SK-N-SH (cell line): ENCODE data around the gene RNF214. TPM values are rescaled to one million over a fixed set of nuclear protein-coding genes. Genes with fewer than 3 reads are reported as not detected.
"Not testable (repeated sequence)": the region's sequence is repeated elsewhere in the genome, so short reads cannot be mapped to it uniquely, and the experiment has no call there.

Source experiments
- CTCF ChIA-PET: fragments of 300-600, 350-600 bp; formaldehyde crosslinking; extraction: SDS; loops from one replicate; lab custom pipeline; 2021; lab: Yijun Ruan, JAX
- POLR2A ChIA-PET: fragments of 350-600 bp; sonication (Branson Sonifier 250); formaldehyde crosslinking; extraction: SDS; loops from one replicate; lab custom pipeline; 2020; ENCODE audit warnings: antibody characterized with exemption, inconsistent platforms; lab: Yijun Ruan, JAX
- DNase-seq: peaks from one replicate; pipeline ENCODE4 v3.0.0; 2012
- H2AFZ ChIP-seq: fragments of 200-600 bp; sonication (generic); 2 replicates; pipeline ENCODE4 v1.8.1; 2016; ENCODE audit warnings: antibody characterized with exemption, mild to moderate bottlenecking, low read depth
- H3F3A ChIP-seq: fragments of 200-600 bp; sonication (generic); replicated peaks from 2 replicates; pipeline ENCODE3; 2016; ENCODE audit warnings: antibody characterized with exemption, mild to moderate bottlenecking; ENCODE audit not compliant: insufficient read depth
- H3K27ac ChIP-seq, 2 experiments: fragments of 200-500 bp in 1 of 2; fragments of 200-600 bp in 1 of 2; sonication (Bioruptor generic) in 1 of 2; sonication (generic), shearing (Covaris generic) in 1 of 2; 2 replicates each; pipeline versions ENCODE4 v1.5.1 to v1.6.1; 2014 to 2016; ENCODE audit warnings: low read depth in 2 of 2, inconsistent platforms in 1 of 2, low read length in 1 of 2, mild to moderate bottlenecking in 1 of 2, mixed read lengths in 1 of 2
- H3K27me3 ChIP-seq: fragments of 200-600 bp; sonication (generic), shearing (Covaris generic); 2 replicates; pipeline ENCODE4 v1.6.1; 2016; ENCODE audit warnings: mixed run types; ENCODE audit not compliant: insufficient read depth
- H3K36me3 ChIP-seq, 2 experiments: fragments of 200-500 bp in 1 of 2; fragments of 200-600 bp in 1 of 2; sonication (Bioruptor generic) in 1 of 2; sonication (generic) in 1 of 2; replicated peaks in 1 of 2; 2 replicates each; pipeline versions ENCODE3 to v1.5.1; 2014 to 2016; ENCODE audit warnings: low read length in 1 of 2, mild to moderate bottlenecking in 1 of 2; ENCODE audit not compliant: insufficient read depth in 2 of 2, control insufficient read depth in 1 of 2
- H3K4me1 ChIP-seq, 2 experiments: fragments of 200-500 bp in 1 of 2; fragments of 200-600 bp in 1 of 2; sonication (Bioruptor generic) in 1 of 2; sonication (generic), shearing (Covaris generic) in 1 of 2; 2 replicates each; pipeline versions ENCODE4 v1.5.1 to v1.6.1; 2014 to 2016; ENCODE audit warnings: low read depth in 1 of 2, low read length in 1 of 2, mixed run types in 1 of 2; ENCODE audit not compliant: insufficient read depth in 2 of 2, control insufficient read depth in 1 of 2
- H3K4me2 ChIP-seq: fragments of 200-600 bp; sonication (generic), shearing (Covaris generic); 2 replicates; pipeline ENCODE4 v1.6.1; 2017; ENCODE audit warnings: mixed run types
- H3K4me3 ChIP-seq, 2 experiments: fragments of 200-500 bp in 1 of 2; fragments of 200-600 bp in 1 of 2; sonication (Bioruptor generic) in 1 of 2; sonication (generic), shearing (Covaris generic) in 1 of 2; 2 replicates each; pipeline versions ENCODE4 v1.5.1 to v1.8.1; 2014 to 2016; ENCODE audit warnings: low read depth in 2 of 2, inconsistent platforms in 1 of 2, low read length in 1 of 2, mild to moderate bottlenecking in 1 of 2, mixed read lengths in 1 of 2, moderate library complexity in 1 of 2
- H3K79me2 ChIP-seq: fragments of 200-600 bp; sonication (generic); 2 replicates; pipeline ENCODE4 v1.8.1; 2017; ENCODE audit warnings: mild to moderate bottlenecking; ENCODE audit not compliant: insufficient read depth
- H3K9ac ChIP-seq: fragments of 200-600 bp; sonication (generic); 2 replicates; pipeline ENCODE4 v1.6.1; 2017; ENCODE audit warnings: mixed run types
- H3K9me2 ChIP-seq: fragments of 200-600 bp; sonication (generic); 2 replicates; pipeline ENCODE4 v1.6.1; 2017; ENCODE audit warnings: mixed run types
- H3K9me3 ChIP-seq: fragments of 200-600 bp; sonication (generic); 2 replicates; pipeline ENCODE4 v1.6.1; 2017; ENCODE audit warnings: mixed run types, mild to moderate bottlenecking, moderate library complexity
- H4K20me1 ChIP-seq: fragments of 200-600 bp; sonication (generic); 2 replicates; pipeline ENCODE4 v1.6.1; 2017; ENCODE audit warnings: mild to moderate bottlenecking, mixed run types; ENCODE audit not compliant: insufficient read depth
- CHD2 ChIP-seq: fragments of 150-350 bp; IDR thresholded peaks from 2 replicates; pipeline ENCODE4 v1.6.1; 2018; ENCODE audit warnings: low read length; ENCODE audit not compliant: partially characterized antibody
- CTCF ChIP-seq: fragments of 200-600 bp; sonication (generic); IDR thresholded peaks from 2 replicates; pipeline ENCODE4 v1.6.1; 2017; ENCODE audit warnings: antibody characterized with exemption, mild to moderate bottlenecking, moderate library complexity
- ELF1 ChIP-seq: IDR thresholded peaks from 2 replicates; pipeline ENCODE4 v1.4.0; 2012
- EZH2phosphoT487 ChIP-seq: fragments of 200-600 bp; sonication (generic); IDR thresholded peaks from 2 replicates; pipeline ENCODE4 v1.6.1; 2017; ENCODE audit warnings: low read depth, mixed run types, mild to moderate bottlenecking, antibody characterized with exemption, moderate library complexity, borderline replicate concordance
- FOXJ3 ChIP-seq: sonication (generic); formaldehyde crosslinking; IDR thresholded peaks from 2 replicates; pipeline ENCODE4 v1.5.1; 2020; ENCODE audit warnings: mild to moderate bottlenecking, missing genetic modification reagents
- FOXM1 ChIP-seq: IDR thresholded peaks from 2 replicates; pipeline ENCODE4 v1.4.0; 2012; ENCODE audit warnings: low read depth, mild to moderate bottlenecking
- GATA2 ChIP-seq: sonication (generic); formaldehyde crosslinking; IDR thresholded peaks from 2 replicates; pipeline ENCODE4 v1.5.0; 2020; ENCODE audit warnings: mild to moderate bottlenecking, missing genetic modification reagents
- IRF3 ChIP-seq: fragments of 150-350 bp; IDR thresholded peaks from 2 replicates; pipeline ENCODE4 v1.6.1; 2016; ENCODE audit warnings: mild to moderate bottlenecking, low read depth, low read length
- MEF2A ChIP-seq: IDR thresholded peaks from 2 replicates; pipeline ENCODE4 v1.4.0; 2012; ENCODE audit warnings: low read depth, borderline replicate concordance
- NFIC ChIP-seq: IDR thresholded peaks from 2 replicates; pipeline ENCODE4 v1.4.0; 2012; ENCODE audit warnings: borderline replicate concordance
- NRF1 ChIP-seq: IDR thresholded peaks from 2 replicates; pipeline ENCODE4 v1.6.1; 2012; ENCODE audit warnings: low read depth, mild to moderate bottlenecking, low read length
- POLR2AphosphoS5 ChIP-seq: IDR thresholded peaks from 2 replicates; pipeline ENCODE4 v1.6.1; 2012; ENCODE audit warnings: low read depth, low read length
- RAD21 ChIP-seq: IDR thresholded peaks from 2 replicates; pipeline ENCODE4 v1.6.1; 2012; ENCODE audit warnings: mild to moderate bottlenecking, low read length
- RCOR1 ChIP-seq: fragments of 150-350 bp; IDR thresholded peaks from 2 replicates; pipeline ENCODE4 v1.6.1; 2017; ENCODE audit warnings: antibody characterized with exemption, low read length
- RFX5 ChIP-seq: IDR thresholded peaks from 2 replicates; pipeline ENCODE4 v1.6.1; 2012; ENCODE audit warnings: mild to moderate bottlenecking, improper control_type of control experiment, low read length
- SIN3A ChIP-seq: IDR thresholded peaks from 2 replicates; pipeline ENCODE4 v1.6.1; 2012; ENCODE audit warnings: low read depth, mild to moderate bottlenecking, low read length, moderate library complexity, borderline replicate concordance
- TAF1 ChIP-seq: IDR thresholded peaks from 2 replicates; pipeline ENCODE4 v1.6.1; 2012; ENCODE audit warnings: low read depth, mild to moderate bottlenecking, low read length, moderate library complexity, borderline replicate concordance
- TCF12 ChIP-seq: IDR thresholded peaks from 2 replicates; pipeline ENCODE4 v1.4.0; 2012
- USF1 ChIP-seq: IDR thresholded peaks from 2 replicates; pipeline ENCODE4 v1.4.0; 2012; ENCODE audit warnings: low read depth, borderline replicate concordance
- ZBTB33 ChIP-seq: IDR thresholded peaks from 2 replicates; pipeline ENCODE4 v1.4.0; 2012; ENCODE audit warnings: low read depth, borderline replicate concordance
- WGBS: methylation state at CpG from one replicate; pipeline ENCODE4 v1.1.6; 2017; ENCODE audit warnings: low lambda C conversion rate; 5-methylcytosine and 5-hydroxymethylcytosine counted together
- polyA plus RNA-seq, 3 experiments: library from polyadenylated mRNA; depleted of rRNA; stranded (reverse); fragments of >200 nt; gene quantifications; 2 replicates each; pipeline ENCODE4 v1.2.3, GENCODE V29; 2012

The RNF214 gene
- polyA plus RNA-seq, 1 of the 3 experiments (the other 2 are of a cell fraction): 15.4 TPM

GRCh38 chr11:117259417-117259816 lies 26.9 kb downstream of the RNF214 start (continued):
- 0 out of 2 replicates have a peak, but pooled peaks have one; percentile 41 for TF ChIP-seq RFX5
- no peak for TF ChIP-seq MEF2A
- TF ChIP-seq ELF1: no peak

GRCh38 chr11:117264624-117265323 lies 32.3 kb downstream of the RNF214 start:
- POLR2A ChIA-PET: interaction anchor here (0.7 kb wide), 1 partner anchor 37 kb away, joined by 4 read pairs; no protein-coding TSS in a partner anchor
- CTCF ChIA-PET: not testable (repeated sequence)
- 97% methylated on average over 7 of the region's 7 CpGs for WGBS

GRCh38 chr11:117265745-117266144 lies 33.3 kb downstream of the RNF214 start:
- ChIA-PET CTCF (interaction anchor here (1.5 kb wide), 1 partner anchor 543 kb away, joined by 4 read pairs; no protein-coding TSS in a partner anchor), POLR2A (no interaction called here)
- Histone ChIP-seq H3K27ac (no peak overlapping the region), H2AFZ (no peak overlapping the region), H3K9me2 (no peaks in the 10 kb centered on the region), H3K27me3 (no peaks in the 10 kb centered on the region), H3K79me2 (peaks cover 6% of the 10 kb centered on the region; the same call in 1 of the 2 replicates), H3K4me2 (no peak overlapping the region), H4K20me1 (no peaks in the 10 kb centered on the region), H3K4me3 (no peak overlapping the region), H3F3A (no peaks in the 10 kb centered on the region), H3K4me1 (no peaks in the 10 kb centered on the region), H3K9me3 (no peaks in the 10 kb centered on the region), H3K36me3 (peaks cover 3 to 32% of the 10 kb centered on the region in 2 experiments), H3K9ac (no peak overlapping the region)
- 86% methylated on average over 2 of the region's 2 CpGs for WGBS
- DNase-seq: no peak
- no peak for TF ChIP-seq RCOR1
- no peak for TF ChIP-seq FOXJ3 (CRISPR knock-in tag)
- no peak for TF ChIP-seq NRF1
- TF ChIP-seq IRF3: no peak
- TF ChIP-seq NFIC: no peak
- TF ChIP-seq FOXM1: no peak
- TF ChIP-seq USF1: no peak
- TF ChIP-seq SIN3A: no peak
- no peak for TF ChIP-seq POLR2AphosphoS5
- TF ChIP-seq GATA2: no peak
- no peak for TF ChIP-seq TCF12
- no peak for TF ChIP-seq EZH2phosphoT487
- no peak for TF ChIP-seq TAF1
- TF ChIP-seq CHD2: no peak
- TF ChIP-seq RAD21: no peak
- TF ChIP-seq CTCF: no peak
- TF ChIP-seq ZBTB33: no peak

More at GRCh38 chr11:117264624-117265323, 32.3 kb downstream of the RNF214 start:
- not testable (repeated sequence) for H3K4me2 ChIP-seq, H3K9ac ChIP-seq, H4K20me1 ChIP-seq, H2AFZ ChIP-seq, H3K4me1 ChIP-seq, H3K27me3 ChIP-seq, H3K9me2 ChIP-seq, H3K9me3 ChIP-seq, DNase-seq, H3K79me2 ChIP-seq, H3K4me3 ChIP-seq, H3F3A ChIP-seq, H3K27ac ChIP-seq
- peaks cover 3 to 36% of the 10 kb centered on the region in 2 experiments for H3K36me3 ChIP-seq
